Measurements from ENCODE around the gene CDK10.
A peak's percentile ranks its signal among the peaks of the same experiment; 100 is the strongest.
"Not testable (repeated sequence)": the region's sequence is repeated elsewhere in the genome, so short reads cannot be mapped to it uniquely, and the experiment has no call there.

Gene CDK10

GRCh38 chr16:89696670-89697128, 10.2 kb downstream of the CDK10 start:
- DNase-seq: no peak

DNA sequence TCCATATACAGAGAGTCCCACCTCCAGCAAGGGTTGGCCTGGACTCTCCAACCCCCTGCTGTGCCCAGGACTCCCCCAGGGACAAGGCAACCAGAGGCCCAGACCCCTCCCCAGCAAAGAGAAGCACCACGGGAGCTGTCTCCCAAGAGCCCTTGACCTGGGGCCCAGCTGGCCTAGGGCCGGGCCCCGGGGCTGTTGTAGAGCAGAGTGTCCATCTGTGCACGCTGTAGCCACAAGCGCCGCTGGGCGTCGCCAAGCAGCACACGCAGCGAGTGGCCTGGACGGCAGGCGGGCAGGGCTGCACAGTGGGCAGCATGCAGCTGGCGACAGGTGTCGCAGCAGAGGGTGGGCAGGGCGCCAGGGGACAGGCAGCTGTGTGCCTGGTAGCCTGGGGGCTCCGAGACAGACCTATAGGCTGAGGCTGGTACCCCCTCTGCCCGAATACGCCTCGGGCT, 10.7 kb downstream of the CDK10 start:
- no peak for DNase-seq

DNA sequence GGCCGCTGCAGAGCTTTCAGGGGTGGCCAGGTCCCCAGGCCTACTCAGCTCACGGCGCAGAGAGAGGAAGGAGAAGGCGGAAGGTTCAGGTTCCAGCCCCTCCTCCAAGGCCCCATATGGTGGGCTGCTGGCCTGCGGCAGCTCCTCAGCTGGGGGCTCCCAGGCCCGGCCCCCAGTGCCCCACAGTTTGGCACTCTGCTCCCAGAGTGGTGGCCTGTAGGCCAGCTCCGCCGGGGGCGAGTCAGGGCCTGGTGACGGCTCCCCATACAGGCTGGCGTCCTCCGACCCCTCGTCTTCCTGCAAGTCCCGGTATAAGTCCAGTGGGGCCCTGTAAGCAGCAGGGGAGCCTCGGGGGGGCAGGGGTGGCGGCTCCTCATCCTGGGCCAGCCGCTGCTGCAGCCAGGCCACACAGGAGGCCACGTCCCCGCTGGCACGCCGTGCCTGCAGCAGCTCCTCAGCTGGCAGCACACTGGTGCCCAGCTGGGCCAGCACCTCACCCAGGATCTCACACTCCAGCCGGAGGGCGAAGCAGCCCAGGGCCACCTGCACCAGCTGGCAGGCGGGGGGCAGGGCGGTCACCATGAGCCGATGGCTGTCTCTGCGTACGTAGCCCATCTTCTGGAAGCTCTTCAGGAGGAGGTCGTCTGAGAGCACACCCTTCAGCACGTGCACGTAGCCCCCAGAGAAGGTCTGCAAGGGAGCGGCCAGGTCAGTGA, 11.3 kb downstream of the CDK10 start:
- no peak for DNase-seq

GRCh38 chr16:89698717-89699116, 12.2 kb downstream of the CDK10 start:
- DNase-seq: not testable (repeated sequence)

GRCh38 chr16:89699629-89700099, 13.2 kb downstream of the CDK10 start:
- DNase-seq: not testable (repeated sequence)

DNA sequence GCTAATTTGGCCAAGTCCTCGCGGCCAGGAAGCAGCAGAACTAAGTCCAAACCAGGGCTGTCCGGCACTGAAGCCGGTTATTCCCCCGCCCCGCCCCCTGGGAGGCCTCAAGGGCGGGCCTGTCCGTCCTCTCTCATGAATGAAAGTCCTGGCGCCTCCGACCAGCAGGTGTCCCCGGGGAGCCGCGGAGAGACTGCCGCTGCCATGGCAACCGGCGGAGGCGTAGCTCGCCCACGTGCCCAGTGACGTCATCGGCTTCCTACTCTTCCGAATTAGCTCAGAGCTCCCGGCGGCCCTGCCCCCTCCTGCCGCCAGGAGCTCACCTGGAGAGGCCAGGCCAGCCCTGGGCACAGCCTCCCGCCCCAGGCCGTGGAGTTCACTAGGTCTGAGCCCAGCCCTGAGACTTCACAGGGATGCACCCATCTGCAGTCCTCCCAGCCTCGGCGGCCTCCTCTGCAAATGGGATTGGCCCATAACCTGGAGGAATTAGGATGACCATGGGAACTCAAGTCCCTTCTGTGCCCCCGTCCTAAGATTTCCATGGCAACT, 13.7 kb downstream of the CDK10 start:
- DNase-seq: peak; percentile 82

GRCh38 chr16:89700649-89701424, 14.3 kb downstream of the CDK10 start:
- no peak for DNase-seq

DNA sequence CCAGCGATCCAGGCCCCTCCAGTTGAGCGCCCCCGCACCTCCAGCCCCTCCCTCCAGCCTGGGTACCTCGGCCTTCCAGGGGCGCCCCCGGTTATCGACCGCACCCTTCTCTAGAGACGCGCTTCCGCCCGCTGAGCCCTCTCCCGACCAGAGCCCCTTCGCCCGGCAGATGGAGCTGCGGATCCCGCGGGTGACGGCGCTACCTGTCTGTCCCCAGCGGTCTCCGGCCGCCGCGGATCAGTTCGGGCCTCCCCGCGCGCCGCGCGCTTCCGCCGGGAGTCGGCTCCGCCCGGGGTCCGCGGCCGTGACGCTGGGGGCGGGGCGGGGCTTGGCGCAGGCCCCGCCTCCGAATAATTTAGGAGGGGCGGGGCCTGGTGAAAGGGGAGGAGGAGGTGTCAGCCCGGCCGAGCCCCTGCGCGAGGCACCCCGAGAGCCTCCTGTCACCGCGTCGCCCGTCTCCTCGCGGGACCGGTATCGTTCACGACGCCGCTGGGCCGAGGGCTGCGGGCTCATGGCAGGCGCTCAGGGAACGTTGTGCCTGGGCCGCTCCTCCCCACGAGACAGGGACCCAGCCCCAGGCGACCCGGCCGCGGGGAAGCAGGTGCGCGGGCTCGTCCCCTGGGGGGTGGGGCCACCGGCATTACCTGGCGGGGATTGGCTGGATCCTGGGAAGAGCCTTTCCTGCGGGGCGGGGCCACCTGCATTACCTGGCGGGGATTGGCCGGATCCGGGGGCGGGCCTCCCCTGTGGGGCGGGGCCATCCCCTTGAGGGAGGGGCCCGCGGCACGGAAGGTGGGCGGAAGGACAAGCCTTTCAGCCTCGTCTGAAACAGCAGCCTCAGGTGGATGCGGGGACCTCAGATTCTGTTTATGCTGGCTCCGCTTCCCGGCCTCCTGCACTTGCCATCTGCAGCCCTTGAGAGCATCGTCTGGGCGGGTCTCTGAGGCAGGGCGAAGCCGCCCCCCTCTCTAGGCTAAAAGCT, 15.2 kb downstream of the CDK10 start, which contains the start of gene SPATA2L:
Gene SPATA2L, minus strand, starts transcription at position 281 of the 982 bp plus-strand sequence. CDS start 473 bp downstream, outside the sequence.
- DNase-seq: peak; percentile 86

DNA sequence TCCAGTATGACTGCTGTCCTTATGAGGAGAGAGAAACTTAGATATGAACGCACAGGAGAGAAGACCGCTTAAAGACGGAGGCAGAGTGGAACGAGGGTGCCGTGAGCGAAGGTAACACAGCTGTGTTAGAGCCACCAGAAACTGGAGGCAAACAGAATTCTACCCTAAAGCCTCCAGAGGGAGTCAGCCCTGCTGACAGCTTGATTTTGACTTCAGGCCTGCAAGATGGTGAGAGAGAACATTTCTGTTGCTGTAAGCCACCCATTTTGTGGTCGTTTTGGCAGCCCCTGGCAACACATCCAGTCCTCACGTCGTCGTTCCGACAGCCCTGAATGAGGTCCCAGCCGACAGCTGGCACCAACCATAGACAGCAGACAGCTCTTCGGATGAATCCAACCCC, 17.8 kb downstream of the CDK10 start:
- DNase-seq: no peak

DNA sequence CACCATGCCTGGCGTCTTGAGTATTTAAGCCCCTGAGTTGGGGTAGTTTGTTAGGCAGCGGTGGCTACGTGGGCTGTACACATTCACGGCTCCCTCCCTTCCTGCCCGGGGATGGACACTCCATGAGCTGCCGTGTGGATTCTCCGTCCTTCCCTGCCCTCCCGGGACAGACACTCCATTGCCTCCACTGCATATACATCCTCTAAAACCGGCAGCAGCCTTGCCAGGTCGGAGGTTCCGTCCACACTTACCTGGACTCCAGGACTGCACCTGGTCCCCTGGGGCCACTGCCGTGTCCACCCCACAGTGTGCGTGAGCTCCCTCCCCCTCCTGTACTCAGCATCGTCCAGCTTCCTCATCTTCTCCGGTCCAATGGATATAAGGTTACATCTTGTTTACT, 18.5 kb downstream of the CDK10 start:
- DNase-seq: no peak

DNA sequence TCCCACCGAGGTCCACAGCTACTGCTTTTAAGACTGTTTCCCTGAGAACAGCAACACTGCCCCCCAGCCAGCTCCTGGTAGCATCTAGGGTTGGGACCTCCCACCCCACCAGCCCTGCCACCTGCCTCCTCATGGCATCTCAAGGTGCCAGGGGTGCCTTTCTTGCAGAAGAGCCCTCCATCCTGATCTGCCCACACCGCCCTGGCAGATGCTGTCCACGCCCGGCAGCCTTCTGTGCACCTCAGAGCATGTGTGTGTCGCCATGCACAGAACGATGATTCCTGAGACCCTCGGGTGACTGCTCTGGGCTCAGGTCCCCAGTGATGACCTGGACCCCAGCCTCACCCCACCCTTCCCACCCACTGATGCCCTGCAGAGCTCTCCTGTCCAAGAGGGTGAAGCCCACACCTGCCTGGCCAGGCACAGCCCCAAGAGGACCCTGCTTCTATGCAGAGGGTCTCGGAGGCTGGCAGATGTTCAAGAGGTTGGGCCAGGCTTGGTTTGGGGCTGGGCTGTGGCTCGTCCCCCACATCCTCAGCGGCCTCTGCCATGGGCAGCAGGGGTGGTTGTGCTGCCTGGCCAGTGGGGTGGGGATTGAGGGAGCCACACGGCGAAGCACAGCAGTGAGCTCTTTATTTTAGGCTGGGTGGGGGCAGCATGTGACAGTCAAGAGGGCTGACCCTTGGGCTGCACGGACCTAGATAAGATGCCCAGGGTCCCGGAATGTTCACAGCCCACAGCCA, 20.2 kb downstream of the CDK10 start:
- DNase-seq: no peak

DNA sequence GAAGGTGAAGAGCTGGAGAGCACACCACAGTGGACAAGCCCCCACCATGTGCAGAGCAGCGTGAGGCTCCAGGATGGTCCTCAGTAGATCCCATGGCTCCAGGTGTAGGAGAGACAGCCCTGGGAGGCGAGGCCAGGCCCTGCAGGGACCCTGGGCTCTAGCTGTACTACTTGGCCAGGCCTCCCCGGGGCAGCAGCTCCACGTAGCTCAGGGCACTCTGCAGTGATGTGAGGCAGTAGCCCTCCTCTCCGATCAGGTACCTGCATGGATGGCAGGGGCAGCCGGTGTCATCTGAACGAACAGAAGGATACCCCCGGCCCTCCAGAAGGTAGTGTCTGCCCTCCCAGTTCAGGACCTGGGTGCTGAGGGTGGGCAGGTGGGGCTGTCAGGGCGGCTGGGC, 21.2 kb downstream of the CDK10 start:
- no peak for DNase-seq

DNA sequence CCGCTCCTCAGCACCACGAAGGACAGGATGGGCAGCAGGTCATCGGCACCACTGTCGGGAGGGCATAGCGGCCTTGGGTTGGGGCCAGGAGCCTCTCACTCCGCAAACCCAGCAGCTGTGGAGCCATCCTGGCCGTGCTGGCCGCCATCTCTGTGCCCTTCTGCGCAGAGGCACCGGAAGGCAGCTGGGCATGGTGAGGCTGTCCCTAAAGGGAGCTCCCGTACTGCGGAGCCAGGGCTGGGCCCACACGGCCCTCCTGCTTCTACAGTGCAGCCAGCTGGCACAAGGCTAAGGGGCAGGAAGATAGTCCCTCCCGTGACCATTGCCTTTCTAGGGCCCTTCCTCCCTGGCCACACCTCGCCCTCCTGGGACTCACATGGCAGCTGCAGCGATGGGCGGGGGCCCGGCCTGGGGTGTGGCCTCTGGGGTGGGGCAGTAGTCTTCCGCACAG, 22.0 kb downstream of the CDK10 start:
- no peak for DNase-seq

GRCh38 chr16:89709166-89709565, 22.7 kb downstream of the CDK10 start:
- DNase-seq: no peak

GRCh38 chr16:89709716-89710432, 23.4 kb downstream of the CDK10 start:
- no peak for DNase-seq

DNA sequence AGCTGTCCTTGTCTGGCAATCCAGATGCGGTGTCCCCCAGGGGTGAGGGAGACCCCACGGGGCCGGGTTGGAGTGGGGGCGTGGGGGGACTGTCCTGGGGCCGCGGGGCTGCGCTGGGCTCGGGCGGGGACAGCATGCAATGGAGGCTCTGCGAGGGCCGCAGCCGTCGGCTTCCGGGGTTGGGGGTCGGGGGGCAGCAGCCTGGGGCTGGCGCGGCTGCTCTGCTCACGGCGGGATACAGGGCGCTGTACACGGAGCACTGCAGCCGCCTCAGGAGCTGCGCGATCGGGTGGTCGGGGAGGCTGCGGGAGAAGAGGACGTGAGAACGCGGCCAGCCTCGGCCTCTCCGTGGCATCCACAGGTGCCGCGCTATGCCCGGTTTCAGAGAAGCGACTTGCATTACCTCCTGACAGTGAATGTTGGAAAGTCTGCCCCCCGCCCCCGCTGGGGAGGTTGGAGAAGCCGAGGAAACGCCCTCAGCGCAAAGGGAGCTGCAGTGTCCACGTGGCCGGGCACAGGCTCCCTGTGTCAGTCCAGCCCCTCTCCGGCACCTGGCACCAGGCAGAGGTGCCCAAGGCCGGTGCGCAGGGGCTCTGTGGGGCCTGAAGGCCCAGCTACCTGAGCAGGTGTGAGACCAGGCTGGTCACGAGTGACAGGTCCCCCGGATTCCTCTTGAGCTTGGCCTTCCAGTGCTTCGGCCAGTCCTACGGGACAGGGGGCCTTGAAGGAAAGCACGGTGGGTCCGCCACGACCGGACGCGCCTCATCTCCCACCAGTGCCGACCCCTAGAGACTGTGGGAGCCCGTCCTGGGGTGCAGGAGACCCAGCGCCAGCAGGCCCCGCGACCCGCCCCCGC, 24.4 kb downstream of the CDK10 start:
- DNase-seq: no peak

- DNase-seq: no peak
Measured at GRCh38 chr16:89711601-89712273, 25.2 kb downstream of the CDK10 start.

DNA sequence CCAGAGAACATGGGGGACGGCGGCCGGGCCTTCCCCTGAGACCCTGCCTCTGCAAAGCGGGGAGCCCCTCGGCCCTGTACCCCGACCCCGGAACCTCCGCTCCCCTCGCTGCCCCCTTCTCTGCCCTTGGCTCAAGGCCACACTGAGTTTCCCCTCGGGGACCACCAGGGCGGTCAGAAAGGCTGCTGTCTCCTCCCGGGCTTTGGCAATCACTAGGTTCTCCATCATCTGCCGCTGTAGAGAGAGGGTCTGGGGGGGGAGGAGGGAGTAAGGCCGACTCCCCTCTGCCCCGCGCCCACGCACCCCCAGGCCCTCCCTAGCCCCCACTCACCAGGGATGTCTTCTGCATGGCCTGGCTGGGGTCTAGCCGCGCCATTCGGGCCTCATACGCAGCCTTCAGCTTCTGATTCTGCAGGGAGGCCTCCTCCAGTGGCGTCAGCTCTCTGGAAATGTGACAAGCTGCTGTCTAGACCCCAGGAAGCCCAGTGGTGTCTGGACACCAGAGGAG, 25.8 kb downstream of the CDK10 start:
- DNase-seq: no peak

DNA sequence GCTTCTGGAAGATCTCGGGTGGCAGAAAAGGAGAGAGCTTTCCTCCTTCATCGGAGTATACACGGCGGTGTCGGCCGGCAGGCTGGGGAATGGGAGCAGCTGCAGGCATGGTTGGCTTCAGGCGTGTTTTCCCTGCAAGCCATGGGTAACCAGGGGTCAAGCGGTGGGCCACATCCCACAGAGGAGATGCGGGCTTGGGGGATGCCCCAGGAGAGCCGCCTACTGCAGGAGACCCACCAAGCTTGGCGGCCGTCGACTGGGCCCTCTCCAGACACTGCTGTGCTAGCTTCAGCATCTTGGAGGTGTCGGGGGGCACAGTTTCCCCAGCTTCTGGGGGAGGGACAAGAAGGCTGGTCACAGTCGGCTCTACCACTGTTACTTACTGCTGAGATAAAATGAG, 30.0 kb downstream of the CDK10 start:
- DNase-seq: no peak
